DOHH2 (cell line): Measurements from ENCODE around the gene RAD51D.

Experiments
- H3F3A ChIP-seq: fragments of 200-600 bp; sonication (generic), shearing (Covaris generic); 2 replicates; pipeline ENCODE4 v1.6.0; 2016; ENCODE audit warnings: antibody characterized with exemption, mild to moderate bottlenecking; ENCODE audit not compliant: control insufficient read depth, insufficient read depth
- H3K27ac ChIP-seq: fragments of 200-600 bp; sonication (generic); 2 replicates; pipeline ENCODE4 v1.5.1; 2014; ENCODE audit warnings: low read depth, mild to moderate bottlenecking, low read length, moderate library complexity
- H3K27me3 ChIP-seq: fragments of 200-600 bp; sonication (generic); 2 replicates; pipeline ENCODE4 v1.6.1; 2014; ENCODE audit warnings: mild to moderate bottlenecking, low read length, mixed read lengths; ENCODE audit not compliant: control insufficient read depth
- H3K36me3 ChIP-seq: fragments of 200-600 bp; sonication (generic); 2 replicates; pipeline ENCODE4 v1.6.1; 2014; ENCODE audit warnings: mild to moderate bottlenecking, low read length, moderate library complexity, mixed read lengths; ENCODE audit not compliant: control insufficient read depth
- H3K4me1 ChIP-seq: fragments of 200-600 bp; sonication (generic); 2 replicates; pipeline ENCODE4 v1.6.1; 2014; ENCODE audit warnings: mild to moderate bottlenecking, low read length, mixed read lengths; ENCODE audit not compliant: control insufficient read depth
- H3K4me2 ChIP-seq: fragments of 200-600 bp; sonication (generic); 2 replicates; pipeline ENCODE4 v1.6.0; 2014; ENCODE audit warnings: mild to moderate bottlenecking, low read length, moderate library complexity
- H3K4me3 ChIP-seq: fragments of 200-600 bp; sonication (generic); 2 replicates; pipeline ENCODE4 v1.5.1; 2014; ENCODE audit warnings: mild to moderate bottlenecking, low read length, mixed read lengths
- H3K79me2 ChIP-seq: fragments of 200-600 bp; sonication (generic); 2 replicates; pipeline ENCODE4 v1.6.1; 2014; ENCODE audit warnings: mild to moderate bottlenecking, low read length, mixed read lengths; ENCODE audit not compliant: control insufficient read depth
- H3K9me2 ChIP-seq: fragments of 200-600 bp; sonication (generic); replicated peaks from 2 replicates; pipeline ENCODE4 v1.6.1; 2014; ENCODE audit warnings: mild to moderate bottlenecking, low read length, mixed read lengths; ENCODE audit not compliant: control insufficient read depth
- H3K9me3 ChIP-seq: fragments of 200-600 bp; sonication (generic); 2 replicates; pipeline ENCODE4 v1.6.1; 2014; ENCODE audit warnings: antibody characterized with exemption, low read length, mixed read lengths; ENCODE audit not compliant: control insufficient read depth, insufficient read depth
- H4K20me1 ChIP-seq: fragments of 200-600 bp; sonication (generic); 2 replicates; pipeline ENCODE4 v1.6.0; 2014; ENCODE audit warnings: low read depth, mild to moderate bottlenecking, antibody characterized with exemption, low read length, moderate library complexity; ENCODE audit not compliant: control insufficient read depth, insufficient read depth
- EZH2phosphoT487 ChIP-seq: fragments of 200-600 bp; sonication (generic); IDR thresholded peaks from 2 replicates; pipeline ENCODE4 v1.6.1; 2017; ENCODE audit warnings: borderline replicate concordance, mild to moderate bottlenecking, antibody characterized with exemption, low read length, moderate library complexity, mixed read lengths
- TF ChIP-seq, protein P1 (sequence below): fragments of 200-600 bp; sonication (generic); IDR thresholded peaks from one replicate; pipeline ENCODE4 v1.5.1; 2014; ENCODE audit warnings: antibody characterized with exemption, mild to moderate bottlenecking, low read depth, low read length; ENCODE audit not compliant: poor library complexity, severe bottlenecking

The RAD51D gene

DNA sequence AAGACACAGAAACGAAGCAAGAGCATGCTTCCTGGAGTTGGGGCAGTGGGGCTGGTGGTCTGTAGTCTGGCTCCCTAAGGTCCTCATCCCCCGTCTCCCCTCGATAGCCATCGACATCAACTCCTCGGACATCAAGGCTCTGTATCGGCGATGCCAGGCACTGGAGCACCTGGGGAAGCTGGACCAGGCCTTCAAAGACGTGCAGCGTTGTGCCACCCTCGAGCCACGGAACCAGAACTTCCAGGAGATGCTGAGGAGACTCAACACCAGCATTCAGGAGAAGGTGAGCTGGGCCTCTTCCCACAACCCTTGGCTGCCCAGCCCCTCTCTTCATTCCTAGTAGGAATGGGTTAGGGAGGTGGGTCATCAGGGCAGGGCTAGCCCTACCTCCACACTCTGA is 30.3 kb upstream of the RAD51D start:
- Histone ChIP-seq H4K20me1 (no peaks in the 10 kb centered on the region), H3K4me3 (no peak overlapping the region), H3K4me2 (no peak overlapping the region), H3K79me2 (no peaks in the 10 kb centered on the region), H3K27ac (no peak overlapping the region), H3K27me3 (no peaks in the 10 kb centered on the region), H3K4me1 (peaks cover 4% of the 10 kb centered on the region; the same call in 1 of the 2 replicates), H3K36me3 (no peaks in the 10 kb centered on the region), H3K9me2 (no peaks in the 10 kb centered on the region), H3K9me3 (no peaks in the 10 kb centered on the region), H3F3A (no peaks in the 10 kb centered on the region)
- TF ChIP-seq, protein P1, sequence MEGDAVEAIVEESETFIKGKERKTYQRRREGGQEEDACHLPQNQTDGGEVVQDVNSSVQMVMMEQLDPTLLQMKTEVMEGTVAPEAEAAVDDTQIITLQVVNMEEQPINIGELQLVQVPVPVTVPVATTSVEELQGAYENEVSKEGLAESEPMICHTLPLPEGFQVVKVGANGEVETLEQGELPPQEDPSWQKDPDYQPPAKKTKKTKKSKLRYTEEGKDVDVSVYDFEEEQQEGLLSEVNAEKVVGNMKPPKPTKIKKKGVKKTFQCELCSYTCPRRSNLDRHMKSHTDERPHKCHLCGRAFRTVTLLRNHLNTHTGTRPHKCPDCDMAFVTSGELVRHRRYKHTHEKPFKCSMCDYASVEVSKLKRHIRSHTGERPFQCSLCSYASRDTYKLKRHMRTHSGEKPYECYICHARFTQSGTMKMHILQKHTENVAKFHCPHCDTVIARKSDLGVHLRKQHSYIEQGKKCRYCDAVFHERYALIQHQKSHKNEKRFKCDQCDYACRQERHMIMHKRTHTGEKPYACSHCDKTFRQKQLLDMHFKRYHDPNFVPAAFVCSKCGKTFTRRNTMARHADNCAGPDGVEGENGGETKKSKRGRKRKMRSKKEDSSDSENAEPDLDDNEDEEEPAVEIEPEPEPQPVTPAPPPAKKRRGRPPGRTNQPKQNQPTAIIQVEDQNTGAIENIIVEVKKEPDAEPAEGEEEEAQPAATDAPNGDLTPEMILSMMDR, result no peak
- no peak for TF ChIP-seq EZH2phosphoT487

DNA sequence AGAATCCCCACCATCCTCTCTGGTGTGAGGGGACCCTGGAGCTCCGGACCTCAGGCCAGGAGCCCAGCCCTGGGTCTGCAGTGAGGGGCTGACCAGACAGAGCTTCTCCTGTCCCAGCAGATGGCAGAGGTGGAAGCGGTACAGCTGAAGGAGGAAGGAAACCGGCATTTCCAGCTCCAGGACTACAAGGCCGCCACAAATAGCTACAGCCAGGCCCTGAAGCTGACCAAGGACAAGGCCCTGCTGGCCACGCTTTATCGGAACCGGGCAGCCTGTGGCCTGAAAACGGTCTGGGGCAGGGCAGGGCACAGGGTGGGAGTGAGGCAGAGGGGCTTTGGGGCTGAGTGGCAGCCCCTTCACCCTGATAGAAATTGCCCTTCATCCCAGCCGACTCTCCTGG is 28.5 kb upstream of the RAD51D start:
- Histone ChIP-seq H3K9me3 (no peaks in the 10 kb centered on the region), H3K36me3 (no peaks in the 10 kb centered on the region), H4K20me1 (no peaks in the 10 kb centered on the region), H3K9me2 (no peaks in the 10 kb centered on the region), H3K79me2 (no peaks in the 10 kb centered on the region), H3K27ac (no peak overlapping the region), H3K27me3 (no peaks in the 10 kb centered on the region), H3K4me3 (no peak overlapping the region), H3K4me1 (peaks cover 4% of the 10 kb centered on the region; the same call in 1 of the 2 replicates), H3K4me2 (no peak overlapping the region), H3F3A (no peaks in the 10 kb centered on the region)
- TF ChIP-seq, protein P1, result no peak
- TF ChIP-seq EZH2phosphoT487, result no peak

DNA sequence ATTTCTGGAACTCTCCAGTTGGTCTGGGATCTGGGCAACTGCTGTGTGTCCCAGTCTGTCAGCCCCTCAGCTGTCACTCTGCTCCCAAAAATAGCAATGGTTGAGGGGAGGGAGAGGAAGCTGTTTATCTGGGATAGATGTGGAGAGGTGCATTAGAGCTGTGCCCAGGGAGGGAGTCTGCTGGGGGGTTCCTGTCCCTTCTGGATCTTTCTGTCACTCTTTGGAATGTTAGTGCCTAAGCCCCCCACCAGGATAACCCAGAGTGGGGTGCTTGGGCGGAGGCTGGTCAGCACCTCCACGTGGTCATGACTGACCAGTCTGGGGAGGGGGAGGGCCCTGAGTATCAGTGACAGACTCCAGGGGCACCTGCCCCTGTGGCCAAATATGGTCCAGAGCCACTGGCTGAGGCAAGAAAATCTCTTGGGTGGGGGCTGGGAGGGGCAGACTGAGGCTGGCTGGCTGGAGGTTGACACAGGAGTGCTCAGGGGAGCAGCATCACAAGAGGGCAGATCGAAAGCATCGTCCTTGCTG is 27.8 kb upstream of the RAD51D start, which contains the start of gene UNC45B:
Gene UNC45B, plus strand, starts transcription at position 443 of the 531 bp plus-strand sequence. CDS start 447 bp downstream, outside the sequence.
- Histone ChIP-seq H4K20me1 (no peaks in the 10 kb centered on the region), H3K27ac (no peak within 1 kb of the TSS)

More for the DNA sequence above, 27.8 kb upstream of the RAD51D start, which contains the start of gene UNC45B:
- TF ChIP-seq EZH2phosphoT487, result no peak
- TF ChIP-seq, protein P1, result no peak
- Histone ChIP-seq H3K36me3 (no peaks in the 10 kb centered on the region), H3K79me2 (peaks cover under 1% of the 10 kb centered on the region), H3K27me3 (no peaks in the 10 kb centered on the region), H3K4me1 (peaks cover 6% of the 10 kb centered on the region; the same call in 1 of the 2 replicates), H3F3A (no peaks in the 10 kb centered on the region), H3K9me2 (no peaks in the 10 kb centered on the region), H3K4me2 (no peak within 1 kb of the TSS), H3K9me3 (no peaks in the 10 kb centered on the region), H3K4me3 (no peak within 1 kb of the TSS)
